ENCODE data around the gene NR3C2. TPM values are rescaled to one million over a fixed set of nuclear protein-coding genes. Genes with fewer than 3 reads are reported as not detected.
A peak's percentile ranks its signal among the peaks of the same experiment; 100 is the strongest.
"Not testable (repeated sequence)": the region's sequence is repeated elsewhere in the genome, so short reads cannot be mapped to it uniquely, and the experiment has no call there.

NR3C2 gene
- polyA plus RNA-seq, 4 donors, result 6.0 to 10.5 (median 9.2) TPM

DNA sequence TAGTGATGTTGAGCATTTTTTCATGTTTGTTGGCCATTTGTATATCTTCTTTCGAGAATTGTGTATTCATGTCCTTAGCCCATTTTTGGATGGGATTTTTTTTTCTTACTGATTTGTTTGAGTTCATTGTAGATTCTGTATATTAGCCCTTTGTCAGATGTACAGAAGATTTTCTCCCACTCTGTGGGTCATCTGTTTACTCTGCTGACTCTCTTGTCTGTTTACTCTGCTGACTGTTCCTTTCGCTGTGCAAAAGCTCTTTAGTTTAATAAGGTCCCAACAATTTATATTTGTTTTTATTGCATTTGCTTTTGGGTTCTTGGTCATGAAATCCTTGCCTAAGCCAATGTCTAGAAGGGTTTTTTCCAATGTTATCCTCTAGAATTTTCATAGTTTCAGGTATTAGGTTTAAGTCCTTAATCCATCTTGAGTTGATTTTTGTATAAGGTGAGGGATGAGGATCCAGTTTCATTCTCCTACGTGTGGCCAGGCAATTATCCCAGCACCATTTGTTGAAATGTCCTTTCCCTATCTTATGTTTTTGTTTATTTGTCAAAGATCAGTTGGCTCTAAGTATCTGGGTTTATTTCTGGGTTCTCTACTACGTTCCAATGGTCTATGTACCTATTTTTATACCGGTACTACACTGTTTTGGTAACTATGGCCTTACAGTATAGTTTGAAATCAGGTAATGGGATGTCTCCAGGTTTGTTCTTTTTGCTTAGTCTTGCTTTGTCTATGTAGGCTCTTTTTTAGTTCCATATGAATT, 254.6 kb downstream of the NR3C2 start:
- DNase-seq; H3K27me3 ChIP-seq (ENCODE audit: control insufficient read depth in 3 of 3, insufficient read depth in 3 of 3, low read length in 3 of 3); H3K4me1 ChIP-seq (ENCODE audit: control insufficient read depth in 3 of 3, insufficient read depth in 2 of 3, low read depth in 1 of 3, low read length in 2 of 3); FAIRE-seq; H3K36me3 ChIP-seq (ENCODE audit: control insufficient read depth in 3 of 3, insufficient read depth in 2 of 3, low read depth in 1 of 3, low read length in 3 of 3); H3K4me3 ChIP-seq (ENCODE audit: low read depth in 1 of 3, low read length in 3 of 3); H3K27ac ChIP-seq (ENCODE audit: low read depth in 1 of 3, low read length in 2 of 3); H3K9me3 ChIP-seq (ENCODE audit: control insufficient read depth in 2 of 2, insufficient read depth in 1 of 2, low read depth in 1 of 2, low read length in 1 of 2): not testable (repeated sequence)
- 88 to 95% (median 88%) methylated on average over 5 of the region's 5 CpGs for WGBS, 3 donors

- DNase-seq, result no peak
- no peak overlapping the region for H3K27ac ChIP-seq (ENCODE audit: low read depth in 1 of 3, low read length in 2 of 3)
- no peak for FAIRE-seq
- no peak overlapping the region for H3K4me3 ChIP-seq (ENCODE audit: low read depth in 1 of 3, low read length in 3 of 3)
- H3K36me3 ChIP-seq (ENCODE audit: control insufficient read depth in 3 of 3, insufficient read depth in 2 of 3, low read depth in 1 of 3, low read length in 3 of 3), result no peaks in the 10 kb centered on the region
- H3K4me1 ChIP-seq (ENCODE audit: control insufficient read depth in 3 of 3, insufficient read depth in 2 of 3, low read depth in 1 of 3, low read length in 2 of 3), result peaks cover 3 to 11% (median 4%) of the 10 kb centered on the region in 3 donors
- WGBS, 3 donors, result 95 to 96% (median 95%) methylated on average over 4 of the region's 4 CpGs
- H3K27me3 ChIP-seq (ENCODE audit: control insufficient read depth in 3 of 3, insufficient read depth in 3 of 3, low read length in 3 of 3), result no peaks in the 10 kb centered on the region
- H3K9me3 ChIP-seq (ENCODE audit: control insufficient read depth in 2 of 2, insufficient read depth in 1 of 2, low read depth in 1 of 2, low read length in 1 of 2), result no peaks in the 10 kb centered on the region
These were observed 257.3 kb downstream of the NR3C2 start for GRCh38 chr4:148184922-148185321.

GRCh38 chr4:148182230-148182911, 259.8 kb downstream of the NR3C2 start:
- Histone ChIP-seq H3K36me3 (ENCODE audit: control insufficient read depth in 3 of 3, insufficient read depth in 2 of 3, low read depth in 1 of 3, low read length in 3 of 3) (no peaks in the 10 kb centered on the region), H3K4me1 (ENCODE audit: control insufficient read depth in 3 of 3, insufficient read depth in 2 of 3, low read depth in 1 of 3, low read length in 2 of 3) (peaks cover 4 to 11% (median 6%) of the 10 kb centered on the region in 3 donors), H3K27me3 (ENCODE audit: control insufficient read depth in 3 of 3, insufficient read depth in 3 of 3, low read length in 3 of 3) (no peaks in the 10 kb centered on the region), H3K9me3 (ENCODE audit: control insufficient read depth in 2 of 2, insufficient read depth in 1 of 2, low read depth in 1 of 2, low read length in 1 of 2) (no peaks in the 10 kb centered on the region), H3K27ac (ENCODE audit: low read depth in 1 of 3, low read length in 2 of 3) (peak overlapping the region; percentile 32 to 54 (median 46)), H3K4me3 (ENCODE audit: low read depth in 1 of 3, low read length in 3 of 3) (peak overlapping the region in 1 of 3 donors; percentile 19)
- FAIRE-seq (peak; percentile 61), DNase-seq (peak; percentile 42 to 50)
- WGBS, 3 donors, result 20 to 61% (median 38%) methylated on average over 3 of the region's 3 CpGs

DNA sequence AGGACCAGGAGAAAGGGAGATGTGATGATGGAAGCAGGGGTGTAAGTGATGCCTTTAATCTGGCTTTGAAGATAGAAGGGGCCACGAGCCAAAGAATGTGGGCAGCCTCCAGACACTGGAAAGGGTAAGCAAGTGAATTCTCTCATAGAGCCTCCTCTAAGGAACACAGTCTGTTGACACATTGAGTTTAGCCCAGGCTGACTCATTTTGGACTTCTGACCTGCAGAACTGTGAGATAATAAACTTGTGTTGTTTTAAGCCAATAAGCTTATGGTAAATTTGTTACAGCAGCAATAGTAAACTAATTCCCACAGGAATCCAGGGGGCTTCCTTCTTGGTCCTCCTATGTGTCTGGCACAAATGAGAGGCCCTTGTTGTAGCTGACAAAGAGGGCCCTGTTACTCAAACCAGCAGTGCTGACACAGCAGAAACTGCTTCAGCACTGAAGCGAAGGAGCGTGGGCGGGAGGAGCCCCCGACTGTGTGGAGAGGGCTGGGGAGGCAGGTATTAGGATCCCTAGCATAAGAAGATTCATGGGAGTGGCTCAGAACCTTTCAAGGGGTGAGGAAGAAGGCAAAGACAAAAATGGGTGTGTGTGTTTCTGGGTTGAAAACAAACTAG, 268.7 kb downstream of the NR3C2 start:
- H3K4me3 ChIP-seq (ENCODE audit: low read depth in 1 of 3, low read length in 3 of 3), result no peak overlapping the region
- FAIRE-seq (no peak), DNase-seq (peak in 1 of 2 donors; percentile 84)
- peak overlapping the region in 1 of 3 donors; percentile 2 for H3K27ac ChIP-seq (ENCODE audit: low read depth in 1 of 3, low read length in 2 of 3)
- peaks cover 2 to 10% of the 10 kb centered on the region in 2 donors for H3K9me3 ChIP-seq (ENCODE audit: control insufficient read depth in 2 of 2, insufficient read depth in 1 of 2, low read depth in 1 of 2, low read length in 1 of 2)
- WGBS, 3 donors, result 80 to 86% (median 85%) methylated on average over 5 of the region's 5 CpGs
- H3K36me3 ChIP-seq (ENCODE audit: control insufficient read depth in 3 of 3, insufficient read depth in 2 of 3, low read depth in 1 of 3, low read length in 3 of 3), result peaks cover 0 to 2% (median 0%) of the 10 kb centered on the region in 3 donors
- H3K4me1 ChIP-seq (ENCODE audit: control insufficient read depth in 3 of 3, insufficient read depth in 2 of 3, low read depth in 1 of 3, low read length in 2 of 3), result peaks cover 6 to 11% (median 7%) of the 10 kb centered on the region in 3 donors
- no peaks in the 10 kb centered on the region for H3K27me3 ChIP-seq (ENCODE audit: control insufficient read depth in 3 of 3, insufficient read depth in 3 of 3, low read length in 3 of 3)

DNA sequence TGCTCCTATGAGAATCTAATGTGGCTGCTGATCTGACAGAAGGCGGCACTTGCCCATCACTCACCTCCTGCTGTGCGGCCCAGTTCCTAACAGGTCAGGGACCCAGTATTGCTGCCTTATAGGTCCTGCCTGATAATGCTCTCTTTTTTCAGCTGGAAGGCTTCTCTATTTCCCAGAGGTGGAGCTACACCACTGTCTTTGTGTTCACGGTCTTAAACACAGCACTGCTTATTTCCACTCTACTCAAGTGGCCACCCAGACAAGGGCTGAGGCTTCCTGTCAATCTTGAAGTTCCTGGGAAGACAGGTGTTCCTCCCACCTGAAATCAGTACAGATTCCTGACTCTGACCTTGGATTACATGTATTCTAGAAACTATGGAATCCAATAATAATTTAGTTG, 270.6 kb downstream of the NR3C2 start:
- FAIRE-seq (no peak), DNase-seq (peak in 1 of 2 donors; percentile 31)
- WGBS, 3 donors, result 87 to 89% (median 88%) methylated on average over 3 of the region's 3 CpGs
- Histone ChIP-seq H3K4me3 (ENCODE audit: low read depth in 1 of 3, low read length in 3 of 3) (no peak overlapping the region), H3K36me3 (ENCODE audit: control insufficient read depth in 3 of 3, insufficient read depth in 2 of 3, low read depth in 1 of 3, low read length in 3 of 3) (peaks cover 0 to 2% (median 0%) of the 10 kb centered on the region in 3 donors), H3K27ac (ENCODE audit: low read depth in 1 of 3, low read length in 2 of 3) (peak overlapping the region; percentile 25 to 66 (median 41)), H3K9me3 (ENCODE audit: control insufficient read depth in 2 of 2, insufficient read depth in 1 of 2, low read depth in 1 of 2, low read length in 1 of 2) (peaks cover 2 to 10% of the 10 kb centered on the region in 2 donors), H3K4me1 (ENCODE audit: control insufficient read depth in 3 of 3, insufficient read depth in 2 of 3, low read depth in 1 of 3, low read length in 2 of 3) (peaks cover 6 to 11% (median 7%) of the 10 kb centered on the region in 3 donors), H3K27me3 (ENCODE audit: control insufficient read depth in 3 of 3, insufficient read depth in 3 of 3, low read length in 3 of 3) (no peaks in the 10 kb centered on the region)

GRCh38 chr4:148170408-148171365, 271.5 kb downstream of the NR3C2 start:
- Histone ChIP-seq H3K9me3 (ENCODE audit: control insufficient read depth in 2 of 2, insufficient read depth in 1 of 2, low read depth in 1 of 2, low read length in 1 of 2) (peaks cover 2 to 10% of the 10 kb centered on the region in 2 donors), H3K4me1 (ENCODE audit: control insufficient read depth in 3 of 3, insufficient read depth in 2 of 3, low read depth in 1 of 3, low read length in 2 of 3) (peaks cover 6 to 11% (median 7%) of the 10 kb centered on the region in 3 donors), H3K27me3 (ENCODE audit: control insufficient read depth in 3 of 3, insufficient read depth in 3 of 3, low read length in 3 of 3) (no peaks in the 10 kb centered on the region), H3K4me3 (ENCODE audit: low read depth in 1 of 3, low read length in 3 of 3) (no peak overlapping the region), H3K27ac (ENCODE audit: low read depth in 1 of 3, low read length in 2 of 3) (peak overlapping the region in 2 of 3 donors; percentile 61 to 66), H3K36me3 (ENCODE audit: control insufficient read depth in 3 of 3, insufficient read depth in 2 of 3, low read depth in 1 of 3, low read length in 3 of 3) (peaks cover 0 to 2% (median 0%) of the 10 kb centered on the region in 3 donors)
- peak; percentile 64 to 87 for DNase-seq
- no peak for FAIRE-seq
- WGBS, 3 donors, result 17 to 54% (median 26%) methylated on average over 7 of the region's 7 CpGs

GRCh38 chr4:148166132-148166591, 276.1 kb downstream of the NR3C2 start:
- no peaks in the 10 kb centered on the region for H3K9me3 ChIP-seq (ENCODE audit: control insufficient read depth in 2 of 2, insufficient read depth in 1 of 2, low read depth in 1 of 2, low read length in 1 of 2)
- WGBS, 3 donors, result 52 to 89% (median 85%) methylated on average over 6 of the region's 6 CpGs
- H3K4me1 ChIP-seq (ENCODE audit: control insufficient read depth in 3 of 3, insufficient read depth in 2 of 3, low read depth in 1 of 3, low read length in 2 of 3), result peaks cover 3 to 9% (median 5%) of the 10 kb centered on the region in 3 donors
- no peak for DNase-seq
- H3K4me3 ChIP-seq (ENCODE audit: low read depth in 1 of 3, low read length in 3 of 3), result no peak overlapping the region
- FAIRE-seq, result no peak
- no peaks in the 10 kb centered on the region for H3K27me3 ChIP-seq (ENCODE audit: control insufficient read depth in 3 of 3, insufficient read depth in 3 of 3, low read length in 3 of 3)
- no peaks in the 10 kb centered on the region for H3K36me3 ChIP-seq (ENCODE audit: control insufficient read depth in 3 of 3, insufficient read depth in 2 of 3, low read depth in 1 of 3, low read length in 3 of 3)
- H3K27ac ChIP-seq (ENCODE audit: low read depth in 1 of 3, low read length in 2 of 3), result peak overlapping the region in 1 of 3 donors; percentile 62
